ENCODE results near the gene TPH2.

The TPH2 gene

DNA sequence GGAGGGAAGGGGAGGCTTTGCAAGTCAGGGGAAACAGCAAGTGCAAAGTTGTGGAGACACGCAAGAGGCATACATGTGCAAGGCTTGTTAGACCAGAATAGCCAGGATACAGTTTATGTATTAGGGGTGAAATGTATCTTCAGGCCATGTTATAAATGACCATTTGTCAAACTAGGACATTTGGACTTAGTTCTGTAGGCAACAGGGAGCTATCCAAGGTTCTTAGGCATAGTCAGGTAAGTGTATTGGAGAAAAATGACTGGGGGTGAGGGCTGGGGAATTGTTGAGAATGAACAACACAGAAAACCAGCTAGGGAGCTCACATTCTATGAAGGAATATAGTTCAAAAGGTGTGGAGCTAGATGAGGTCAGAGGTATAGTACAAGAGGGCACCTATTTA is 42.5 kb downstream of the TPH2 start:
- H3K36me3 Mint-ChIP-seq (ENCODE audit: low read depth), result no peaks in the 10 kb centered on the region
- no peak overlapping the region for H3K27ac Mint-ChIP-seq
- no peak overlapping the region for H3K4me3 Mint-ChIP-seq
- peaks cover 2% of the 10 kb centered on the region for H3K27me3 Mint-ChIP-seq
- DNase-seq, result no peak
- no peaks in the 10 kb centered on the region for H3K4me1 Mint-ChIP-seq (ENCODE audit: low read depth)
- no peaks in the 10 kb centered on the region for H3K9me3 Mint-ChIP-seq

DNA sequence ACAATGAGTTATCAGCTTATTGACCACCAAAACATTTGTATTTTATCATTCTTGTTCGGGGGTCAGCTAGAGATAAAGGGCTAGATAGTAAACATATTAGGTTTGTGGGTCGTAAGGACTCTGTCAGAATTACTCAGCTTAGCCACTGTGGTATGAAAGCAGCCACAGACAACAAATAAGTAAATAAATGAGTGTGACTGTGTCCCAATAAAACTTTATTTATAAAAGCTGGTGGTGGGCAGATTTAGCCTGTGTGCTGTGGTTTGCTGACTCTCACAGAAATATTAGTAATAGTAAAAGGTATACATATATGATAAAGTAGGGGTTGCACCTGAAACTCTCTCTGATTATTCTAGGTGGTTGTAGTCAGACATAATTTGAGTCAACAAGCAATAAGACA is 56.1 kb downstream of the TPH2 start:
- no peak for DNase-seq
- H3K9me3 Mint-ChIP-seq, result no peaks in the 10 kb centered on the region
- H3K4me3 Mint-ChIP-seq, result no peak overlapping the region
- H3K36me3 Mint-ChIP-seq (ENCODE audit: low read depth), result no peaks in the 10 kb centered on the region
- no peaks in the 10 kb centered on the region for H3K4me1 Mint-ChIP-seq (ENCODE audit: low read depth)
- H3K27me3 Mint-ChIP-seq, result peaks cover 20% of the 10 kb centered on the region
- no peak overlapping the region for H3K27ac Mint-ChIP-seq

DNA sequence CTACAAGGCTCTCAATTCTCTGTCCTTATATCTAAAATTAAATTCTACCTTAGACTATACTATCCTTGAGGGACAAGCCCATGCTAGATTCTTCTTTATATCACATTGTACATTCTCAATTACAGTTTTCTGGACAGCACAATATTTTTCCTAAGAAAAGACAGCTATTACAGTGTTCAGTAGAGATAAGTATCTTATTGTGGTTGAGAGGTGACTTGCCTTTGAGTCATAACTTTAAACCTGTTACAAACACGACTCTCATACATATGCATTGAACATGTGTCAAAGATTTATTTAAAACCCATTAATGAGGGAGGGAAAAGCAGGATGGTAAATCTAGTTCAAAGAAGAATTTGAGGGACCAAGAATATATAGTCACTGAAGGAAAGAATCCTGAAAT is 61.1 kb downstream of the TPH2 start:
- DNase-seq, result no peak
- H3K4me1 Mint-ChIP-seq (ENCODE audit: low read depth), result peaks cover 2% of the 10 kb centered on the region
- H3K36me3 Mint-ChIP-seq (ENCODE audit: low read depth), result no peaks in the 10 kb centered on the region
- H3K27ac Mint-ChIP-seq, result no peak overlapping the region
- H3K4me3 Mint-ChIP-seq, result no peak overlapping the region
- H3K27me3 Mint-ChIP-seq, result peaks cover 18% of the 10 kb centered on the region
- no peaks in the 10 kb centered on the region for H3K9me3 Mint-ChIP-seq

DNA sequence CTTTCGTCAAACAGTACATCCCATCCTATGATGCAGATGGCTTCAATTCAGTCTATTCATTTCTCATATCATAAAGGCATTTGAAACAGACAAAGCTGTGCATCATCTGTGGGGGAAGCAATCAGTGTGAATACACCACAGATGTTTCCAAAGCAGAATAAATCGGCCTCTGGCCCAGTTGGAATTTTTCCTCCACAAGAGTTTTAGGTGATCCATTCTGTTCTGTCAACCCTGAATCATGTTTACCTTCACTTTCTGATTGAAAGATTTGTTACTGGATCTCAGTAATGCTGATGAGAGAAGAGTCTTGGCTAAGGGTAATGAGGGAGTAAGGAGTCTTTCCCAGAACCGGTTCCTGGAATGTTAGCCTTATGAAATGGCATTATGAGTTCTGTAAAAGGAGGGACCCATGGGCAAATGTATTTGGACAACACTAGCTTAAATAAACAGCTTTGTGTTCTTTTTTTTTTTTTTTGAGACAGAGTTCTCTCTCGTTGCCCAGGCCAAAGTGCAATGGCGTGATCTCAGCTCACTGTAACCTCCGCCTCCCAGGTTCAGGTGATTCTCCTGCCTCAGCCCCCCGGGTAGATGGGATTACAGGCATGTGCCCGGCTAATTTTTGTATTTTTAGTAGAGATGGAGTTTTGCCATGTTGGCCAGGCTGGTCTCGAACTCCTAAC is 62.5 kb downstream of the TPH2 start:
- peaks cover 26% of the 10 kb centered on the region for H3K27me3 Mint-ChIP-seq
- no peak overlapping the region for H3K27ac Mint-ChIP-seq
- peaks cover 2% of the 10 kb centered on the region for H3K4me1 Mint-ChIP-seq (ENCODE audit: low read depth)
- H3K9me3 Mint-ChIP-seq, result no peaks in the 10 kb centered on the region
- no peaks in the 10 kb centered on the region for H3K36me3 Mint-ChIP-seq (ENCODE audit: low read depth)
- H3K4me3 Mint-ChIP-seq, result no peak overlapping the region
- DNase-seq, result no peak

DNA sequence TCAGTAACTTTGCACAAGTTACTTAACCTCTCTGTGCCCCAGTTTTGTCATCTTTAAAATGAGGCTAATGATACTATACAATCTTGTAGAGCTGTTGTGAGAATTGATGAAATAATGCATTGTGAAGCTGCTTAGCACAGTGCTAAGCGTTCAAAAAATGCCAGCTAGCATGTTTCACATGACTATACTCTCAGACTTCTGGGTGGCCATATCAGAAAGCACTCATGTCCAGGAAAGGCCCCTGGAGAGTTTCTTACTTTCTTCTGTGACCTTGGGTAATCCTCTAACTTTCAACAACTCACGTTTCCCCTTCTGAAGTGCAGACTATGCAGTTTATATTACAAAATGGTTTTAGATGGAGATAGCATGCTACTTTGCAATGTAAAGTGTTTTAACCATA is 68.1 kb downstream of the TPH2 start:
- no peaks in the 10 kb centered on the region for H3K4me1 Mint-ChIP-seq (ENCODE audit: low read depth)
- no peaks in the 10 kb centered on the region for H3K36me3 Mint-ChIP-seq (ENCODE audit: low read depth)
- H3K27me3 Mint-ChIP-seq, result peaks cover 38% of the 10 kb centered on the region
- no peak overlapping the region for H3K27ac Mint-ChIP-seq
- H3K4me3 Mint-ChIP-seq, result no peak overlapping the region
- no peak for DNase-seq
- H3K9me3 Mint-ChIP-seq, result no peaks in the 10 kb centered on the region

DNA sequence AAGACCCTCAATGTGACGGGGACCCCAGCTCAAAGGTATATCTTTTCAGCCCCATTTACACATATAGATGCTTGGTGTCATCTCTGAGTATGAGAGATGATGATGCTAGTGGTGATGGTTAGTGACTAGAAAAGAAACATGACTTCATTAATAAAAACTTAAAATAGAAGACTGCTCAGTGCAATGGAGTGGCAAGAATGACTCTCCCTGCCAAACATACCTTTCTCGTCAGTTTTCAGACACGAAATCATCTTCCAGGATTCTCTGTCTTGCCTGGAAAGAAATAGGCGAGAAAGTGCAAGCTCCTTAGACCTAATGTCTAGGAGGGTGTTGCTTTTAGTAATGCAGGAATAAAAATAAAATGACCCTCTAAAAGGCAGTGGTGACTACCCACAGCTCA is 71.7 kb downstream of the TPH2 start:
- DNase-seq, result no peak
- H3K9me3 Mint-ChIP-seq, result no peaks in the 10 kb centered on the region
- no peak overlapping the region for H3K27ac Mint-ChIP-seq
- H3K27me3 Mint-ChIP-seq, result peaks cover 29% of the 10 kb centered on the region
- H3K4me1 Mint-ChIP-seq (ENCODE audit: low read depth), result peaks cover 1% of the 10 kb centered on the region
- no peaks in the 10 kb centered on the region for H3K36me3 Mint-ChIP-seq (ENCODE audit: low read depth)
- no peak overlapping the region for H3K4me3 Mint-ChIP-seq

DNA sequence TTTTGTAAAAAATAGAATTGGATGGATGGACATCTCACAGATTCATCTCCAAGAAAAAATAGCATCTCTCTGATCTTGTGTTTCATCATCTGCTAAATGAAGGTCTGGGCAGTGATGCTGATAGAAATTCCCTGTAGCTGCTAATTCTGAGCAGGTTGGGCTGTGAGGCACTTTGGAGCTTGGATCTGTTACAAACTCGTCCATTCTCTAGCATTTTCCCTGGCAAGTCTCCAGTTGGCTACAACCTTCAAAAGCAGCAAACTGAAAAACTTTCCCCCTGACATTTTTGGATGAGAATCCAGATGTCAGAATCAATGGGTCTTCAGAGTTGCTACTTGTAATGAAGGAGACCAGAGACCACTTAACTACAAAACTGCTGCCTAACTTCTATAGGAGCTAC is 72.7 kb downstream of the TPH2 start:
- H3K27ac Mint-ChIP-seq, result no peak overlapping the region
- H3K27me3 Mint-ChIP-seq, result peaks cover 19% of the 10 kb centered on the region
- no peak for DNase-seq
- H3K4me1 Mint-ChIP-seq (ENCODE audit: low read depth), result peaks cover 1% of the 10 kb centered on the region
- H3K36me3 Mint-ChIP-seq (ENCODE audit: low read depth), result no peaks in the 10 kb centered on the region
- H3K4me3 Mint-ChIP-seq, result no peak overlapping the region
- H3K9me3 Mint-ChIP-seq, result no peaks in the 10 kb centered on the region

DNA sequence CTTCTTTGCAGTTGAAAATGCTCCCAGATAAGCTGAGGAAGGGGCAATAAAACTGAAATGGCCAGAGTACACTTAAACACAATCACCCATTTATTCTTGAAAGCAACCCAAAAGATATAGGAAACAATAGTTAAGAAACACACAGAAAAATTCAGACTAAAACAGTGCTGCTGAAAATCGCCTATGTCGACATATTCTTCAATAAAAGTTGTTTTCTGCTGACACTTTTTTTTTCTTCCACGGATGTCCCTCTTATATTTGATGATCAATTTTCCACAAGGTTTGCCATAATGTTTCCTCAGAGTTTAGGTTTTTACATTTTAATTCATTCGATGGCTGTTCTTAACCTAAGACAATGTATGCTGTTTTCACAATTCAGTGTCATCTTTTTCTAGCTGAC is 74.2 kb downstream of the TPH2 start:
- DNase-seq, result no peak
- Mint-ChIP-seq H3K36me3 (ENCODE audit: low read depth) (no peaks in the 10 kb centered on the region), H3K27ac (no peak overlapping the region), H3K4me1 (ENCODE audit: low read depth) (peaks cover 1% of the 10 kb centered on the region), H3K27me3 (peaks cover 17% of the 10 kb centered on the region), H3K9me3 (no peaks in the 10 kb centered on the region), H3K4me3 (no peak overlapping the region)

DNA sequence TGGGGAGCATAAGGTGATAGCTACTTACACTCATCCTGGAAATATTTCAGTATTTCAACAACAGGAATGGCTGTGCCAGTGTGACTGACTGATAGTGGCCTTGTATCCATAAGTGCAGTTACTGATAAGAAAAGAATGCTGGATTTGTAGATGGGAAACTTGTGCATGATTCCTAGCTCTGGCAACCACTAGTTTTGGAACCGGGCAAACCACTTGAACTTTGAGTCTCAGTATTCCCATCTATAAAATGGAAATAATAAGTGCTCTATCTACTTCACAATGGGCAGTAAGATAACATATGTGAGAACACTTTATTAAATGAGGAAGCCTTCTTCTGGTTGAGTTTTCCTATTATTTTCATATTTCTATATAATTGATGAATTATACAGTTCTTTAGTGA is 77.2 kb downstream of the TPH2 start:
- Mint-ChIP-seq H3K9me3 (no peaks in the 10 kb centered on the region), H3K4me3 (no peak overlapping the region), H3K4me1 (ENCODE audit: low read depth) (peaks cover 1% of the 10 kb centered on the region), H3K27ac (no peak overlapping the region), H3K27me3 (peaks cover 23% of the 10 kb centered on the region), H3K36me3 (ENCODE audit: low read depth) (no peaks in the 10 kb centered on the region)
- DNase-seq, result no peak

DNA sequence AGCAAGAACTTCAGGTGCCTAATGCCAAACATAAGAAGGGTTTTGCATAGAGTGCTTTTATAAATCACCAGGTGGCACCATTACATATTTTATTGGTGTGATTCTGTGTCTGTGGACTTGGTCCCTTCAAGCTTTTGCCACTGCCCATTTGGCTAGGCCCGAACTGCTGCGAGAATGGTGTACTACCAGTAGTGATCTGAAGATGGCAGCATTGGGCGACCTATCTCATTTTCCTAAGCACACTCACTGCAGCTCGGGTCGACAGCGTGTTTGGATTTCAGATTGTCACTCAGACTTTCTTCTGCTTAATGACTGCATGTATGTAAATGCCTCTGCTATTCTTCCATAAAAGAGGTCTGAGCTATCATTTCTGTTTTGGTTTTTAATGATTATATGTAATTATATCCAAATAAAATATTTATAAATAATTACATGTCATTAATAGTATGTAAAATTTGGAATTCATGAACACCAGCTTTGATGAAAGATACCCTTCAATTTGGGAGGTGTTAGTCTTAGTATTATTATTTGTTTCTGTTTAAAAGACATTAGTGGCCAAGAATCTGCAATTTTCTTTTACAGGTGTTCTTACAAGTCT is 78.5 kb downstream of the TPH2 start:
- no peak overlapping the region for H3K4me3 Mint-ChIP-seq
- H3K9me3 Mint-ChIP-seq, result no peaks in the 10 kb centered on the region
- no peaks in the 10 kb centered on the region for H3K36me3 Mint-ChIP-seq (ENCODE audit: low read depth)

DNA sequence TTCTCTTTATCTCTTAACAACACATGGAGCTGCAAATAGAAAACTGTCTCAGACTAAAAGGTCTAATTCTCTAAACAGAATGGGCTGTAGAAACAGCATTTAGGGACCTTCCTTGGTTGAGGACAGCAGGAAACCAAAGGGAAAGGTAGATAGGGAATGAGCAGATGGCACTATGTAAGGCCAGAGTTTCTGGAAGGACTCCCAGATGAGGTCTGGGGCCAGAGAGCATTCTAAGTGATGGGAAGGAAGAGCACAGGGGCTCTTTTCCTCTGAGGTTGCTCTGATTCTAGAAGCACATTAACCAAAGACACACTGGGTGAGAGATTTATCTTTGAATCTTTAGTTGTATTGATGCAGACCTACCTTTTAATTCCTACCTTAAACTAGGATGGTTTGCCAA is 79.4 kb downstream of the TPH2 start:
- DNase-seq, result no peak
- H3K27me3 Mint-ChIP-seq, result peaks cover 29% of the 10 kb centered on the region
- no peaks in the 10 kb centered on the region for H3K36me3 Mint-ChIP-seq (ENCODE audit: low read depth)
- H3K4me3 Mint-ChIP-seq, result no peak overlapping the region
- no peak overlapping the region for H3K27ac Mint-ChIP-seq
- peaks cover 1% of the 10 kb centered on the region for H3K4me1 Mint-ChIP-seq (ENCODE audit: low read depth)
- no peaks in the 10 kb centered on the region for H3K9me3 Mint-ChIP-seq

More for the DNA sequence above, 78.5 kb downstream of the TPH2 start:
- peaks cover 1% of the 10 kb centered on the region for H3K4me1 Mint-ChIP-seq (ENCODE audit: low read depth)
- H3K27ac Mint-ChIP-seq, result no peak overlapping the region
- peaks cover 29% of the 10 kb centered on the region for H3K27me3 Mint-ChIP-seq
- peak; percentile 60 for DNase-seq

DNA sequence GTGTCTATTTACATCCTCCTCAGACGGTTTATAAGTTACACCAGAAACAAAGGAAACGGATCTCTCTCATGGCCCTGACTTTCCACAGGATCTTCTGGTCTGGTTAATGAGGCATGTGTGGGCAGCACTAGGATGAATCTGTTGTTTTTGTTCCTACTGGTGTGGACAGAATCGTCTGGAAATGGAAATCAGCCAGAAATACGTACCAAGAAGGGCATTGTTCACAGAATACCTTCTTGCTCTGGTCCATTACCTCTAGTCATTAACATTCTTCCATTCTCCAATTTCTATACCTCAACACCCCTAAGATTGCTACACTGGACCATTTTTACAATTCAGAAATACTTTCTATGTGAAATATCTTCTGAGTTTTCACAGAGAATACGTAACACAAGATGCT is 86.0 kb downstream of the TPH2 start:
- Mint-ChIP-seq H3K36me3 (ENCODE audit: low read depth) (no peaks in the 10 kb centered on the region), H3K4me1 (ENCODE audit: low read depth) (no peaks in the 10 kb centered on the region), H3K27me3 (peaks cover 31% of the 10 kb centered on the region), H3K4me3 (no peak overlapping the region), H3K27ac (no peak overlapping the region), H3K9me3 (no peaks in the 10 kb centered on the region)
- no peak for DNase-seq

DNA sequence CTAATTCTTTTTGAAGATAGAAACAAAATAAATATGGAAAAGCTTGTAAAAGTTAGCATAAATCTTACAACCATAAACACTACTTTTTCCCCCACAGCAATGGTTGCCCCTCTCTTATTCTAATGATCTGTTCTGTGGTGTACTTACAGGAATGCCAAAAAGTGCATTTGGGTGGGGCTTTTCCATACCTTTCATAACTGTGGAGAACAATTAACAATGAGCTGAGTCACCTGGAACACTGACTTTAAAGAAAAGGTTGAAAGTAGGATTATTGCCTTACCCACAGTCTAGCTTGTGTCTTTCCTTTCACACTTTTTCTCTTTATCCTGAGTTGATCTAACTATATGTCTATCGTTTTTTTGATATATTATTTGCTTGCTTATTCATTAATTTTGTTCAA is 86.9 kb downstream of the TPH2 start:
- H3K4me3 Mint-ChIP-seq, result no peak overlapping the region

DNA sequence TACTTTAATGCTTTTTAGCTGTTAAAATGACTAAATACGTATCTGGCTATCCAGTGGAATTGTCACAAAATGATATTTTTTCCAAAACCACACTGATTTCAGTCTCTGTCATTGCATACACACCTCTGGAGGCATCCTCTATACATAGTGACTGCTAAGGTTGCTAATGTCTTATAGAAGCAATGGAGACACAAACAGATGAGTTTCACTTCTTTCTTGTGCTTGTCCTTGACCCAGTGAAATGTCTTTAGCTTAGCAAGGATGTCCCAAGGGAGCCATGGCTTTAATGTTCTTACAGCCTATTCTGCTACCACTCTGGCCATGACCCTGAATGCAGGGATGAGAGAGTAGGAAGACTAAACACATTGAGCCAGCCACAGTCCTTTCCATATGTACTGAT is 90.3 kb downstream of the TPH2 start:
- Mint-ChIP-seq H3K27ac (no peak overlapping the region), H3K36me3 (ENCODE audit: low read depth) (no peaks in the 10 kb centered on the region), H3K4me1 (ENCODE audit: low read depth) (no peaks in the 10 kb centered on the region), H3K4me3 (no peak overlapping the region), H3K27me3 (peaks cover 31% of the 10 kb centered on the region), H3K9me3 (no peaks in the 10 kb centered on the region)
- no peak for DNase-seq

More for the DNA sequence above, 86.9 kb downstream of the TPH2 start:
- Mint-ChIP-seq H3K27ac (no peak overlapping the region), H3K4me1 (ENCODE audit: low read depth) (no peaks in the 10 kb centered on the region), H3K9me3 (no peaks in the 10 kb centered on the region), H3K27me3 (peaks cover 25% of the 10 kb centered on the region), H3K36me3 (ENCODE audit: low read depth) (no peaks in the 10 kb centered on the region)
- no peak for DNase-seq

DNA sequence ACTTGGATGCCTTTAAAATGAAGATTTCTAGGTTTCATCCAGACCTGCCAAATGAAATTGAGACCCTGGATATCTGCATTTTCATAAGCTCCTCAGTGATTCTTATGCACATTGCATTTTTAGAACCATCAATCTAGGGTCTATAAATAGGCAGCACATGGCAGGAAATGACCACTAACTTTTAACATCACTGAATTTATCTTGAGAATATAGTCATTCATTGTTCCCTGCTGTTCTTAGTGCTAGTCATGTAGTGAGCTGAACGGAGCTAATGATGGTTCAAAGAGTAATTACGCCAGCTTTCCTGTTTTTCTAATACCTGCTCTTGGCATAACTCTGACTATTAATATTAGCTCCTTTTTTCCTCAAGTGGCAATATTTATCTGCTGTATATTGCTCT is 91.6 kb downstream of the TPH2 start:
- DNase-seq, result no peak
- Mint-ChIP-seq H3K36me3 (ENCODE audit: low read depth) (no peaks in the 10 kb centered on the region), H3K4me1 (ENCODE audit: low read depth) (no peaks in the 10 kb centered on the region), H3K27me3 (peaks cover 28% of the 10 kb centered on the region), H3K4me3 (no peak overlapping the region), H3K9me3 (no peaks in the 10 kb centered on the region), H3K27ac (no peak overlapping the region)

DNA sequence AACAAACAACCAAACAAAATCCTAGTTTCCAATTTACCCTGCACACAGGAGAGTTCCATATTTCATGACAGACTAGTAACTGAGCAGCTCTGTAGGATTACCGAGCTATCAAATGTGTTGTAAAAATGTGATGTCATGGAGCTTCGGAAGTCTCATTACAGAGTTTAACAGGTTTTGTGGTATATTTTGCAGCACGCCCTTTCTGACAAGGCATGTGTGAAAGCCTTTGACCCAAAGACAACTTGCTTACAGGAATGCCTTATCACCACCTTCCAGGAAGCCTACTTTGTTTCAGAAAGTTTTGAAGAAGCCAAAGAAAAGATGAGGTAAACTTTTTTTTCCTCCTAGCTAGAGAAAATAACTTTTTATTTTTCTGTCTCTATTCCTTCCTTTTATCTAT is 92.4 kb downstream of the TPH2 start:
- Mint-ChIP-seq H3K27ac (no peak overlapping the region), H3K4me1 (ENCODE audit: low read depth) (no peaks in the 10 kb centered on the region), H3K36me3 (ENCODE audit: low read depth) (no peaks in the 10 kb centered on the region), H3K27me3 (peaks cover 28% of the 10 kb centered on the region), H3K4me3 (no peak overlapping the region), H3K9me3 (no peaks in the 10 kb centered on the region)
- no peak for DNase-seq
